ENCODE data around the gene RHCE. TPM values are rescaled to one million over a fixed set of nuclear protein-coding genes. Genes with fewer than 3 reads are reported as not detected.

Gene RHCE
- total and polyA plus RNA-seq, 4 donors = 0.12 to 3.1 (median 0.28) TPM

DNA sequence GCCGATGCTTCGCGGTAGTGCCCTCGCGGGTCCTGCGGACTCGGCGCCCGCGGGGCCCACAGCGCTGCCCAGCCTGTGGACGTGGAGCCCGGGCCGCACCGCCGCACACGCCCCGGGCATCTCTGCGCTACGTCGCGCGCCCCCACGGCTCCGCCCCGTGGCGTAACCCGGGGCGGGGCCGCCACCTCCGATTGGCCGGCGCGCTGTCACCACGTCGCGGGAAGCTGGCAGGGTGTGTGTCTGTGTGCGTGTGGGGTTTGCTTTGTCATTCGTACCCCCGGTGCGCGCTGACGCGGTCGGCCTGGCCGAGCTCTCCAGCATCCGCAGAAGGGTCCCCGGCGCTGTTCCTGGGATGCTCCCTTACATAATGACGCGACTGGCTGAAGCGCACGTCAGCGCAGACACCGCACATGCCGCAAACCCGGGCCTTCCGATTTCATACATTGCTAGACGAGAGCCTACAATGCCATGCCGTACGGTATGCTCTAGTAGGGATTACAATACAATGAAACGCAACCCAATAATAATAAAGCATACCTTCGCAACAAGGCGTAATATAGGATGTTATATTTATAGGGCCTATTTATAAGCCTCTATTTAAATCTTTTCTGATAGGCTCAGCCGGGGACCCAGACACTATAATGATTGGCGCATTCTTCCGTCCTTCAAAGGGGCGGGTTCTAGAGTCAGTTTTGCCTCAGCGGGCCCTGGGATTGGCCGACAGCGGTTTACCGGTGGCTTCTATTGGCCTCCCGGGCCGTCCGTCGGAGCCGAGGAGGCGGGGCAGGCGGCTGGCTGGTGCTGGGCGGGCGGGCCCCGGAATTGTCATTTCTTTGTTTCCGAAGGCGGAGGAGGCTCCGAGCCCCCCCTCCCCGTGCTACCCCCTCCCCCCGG is 9.7 kb upstream of the RHCE start, which contains the start of gene MACO1:
MACO1 (plus strand) TSS at position 825 of the 894 bp plus-strand sequence. CDS start 202 bp downstream, outside the sequence.
- Histone ChIP-seq H3K36me3 (ENCODE audit: control insufficient read depth in 4 of 4, insufficient read depth in 4 of 4, low read length in 4 of 4) (no peaks in the 10 kb centered on the region), H3K4me1 (ENCODE audit: control insufficient read depth in 5 of 5, insufficient read depth in 5 of 5, low read length in 5 of 5) (peaks cover 0 to 28% (median 12%) of the 10 kb centered on the region in 5 donors), H3K27me3 (ENCODE audit: control insufficient read depth in 3 of 3, insufficient read depth in 3 of 3, low read length in 2 of 3) (no peaks in the 10 kb centered on the region), H3K4me3 (peak within 1 kb of the TSS; percentile 92), H3K9me3 (ENCODE audit: control insufficient read depth in 4 of 4, insufficient read depth in 3 of 4, low read length in 3 of 4) (no peaks in the 10 kb centered on the region), H3K27ac (ENCODE audit: low read depth in 1 of 2, low read length in 1 of 2) (peak within 1 kb of the TSS; percentile 96 to 98), H3K9ac (ENCODE audit: insufficient read depth in 1 of 2, low read length in 2 of 2) (peak within 1 kb of the TSS; percentile 71 to 74)
- peak; percentile 98 to 99 (median 98) for DNase-seq
- TF ChIP-seq, protein P1, sequence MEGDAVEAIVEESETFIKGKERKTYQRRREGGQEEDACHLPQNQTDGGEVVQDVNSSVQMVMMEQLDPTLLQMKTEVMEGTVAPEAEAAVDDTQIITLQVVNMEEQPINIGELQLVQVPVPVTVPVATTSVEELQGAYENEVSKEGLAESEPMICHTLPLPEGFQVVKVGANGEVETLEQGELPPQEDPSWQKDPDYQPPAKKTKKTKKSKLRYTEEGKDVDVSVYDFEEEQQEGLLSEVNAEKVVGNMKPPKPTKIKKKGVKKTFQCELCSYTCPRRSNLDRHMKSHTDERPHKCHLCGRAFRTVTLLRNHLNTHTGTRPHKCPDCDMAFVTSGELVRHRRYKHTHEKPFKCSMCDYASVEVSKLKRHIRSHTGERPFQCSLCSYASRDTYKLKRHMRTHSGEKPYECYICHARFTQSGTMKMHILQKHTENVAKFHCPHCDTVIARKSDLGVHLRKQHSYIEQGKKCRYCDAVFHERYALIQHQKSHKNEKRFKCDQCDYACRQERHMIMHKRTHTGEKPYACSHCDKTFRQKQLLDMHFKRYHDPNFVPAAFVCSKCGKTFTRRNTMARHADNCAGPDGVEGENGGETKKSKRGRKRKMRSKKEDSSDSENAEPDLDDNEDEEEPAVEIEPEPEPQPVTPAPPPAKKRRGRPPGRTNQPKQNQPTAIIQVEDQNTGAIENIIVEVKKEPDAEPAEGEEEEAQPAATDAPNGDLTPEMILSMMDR (IDR thresholded peaks at IDR 0.05; ENCODE audit: control extremely low read depth, extremely low read depth) = no peak
- ATAC-seq (ENCODE audit: insufficient read depth, low FRiP score) = peak; percentile 96
- 0% methylated on average over 74 to 87 of the region's 87 CpGs for WGBS, 2 donors

DNA sequence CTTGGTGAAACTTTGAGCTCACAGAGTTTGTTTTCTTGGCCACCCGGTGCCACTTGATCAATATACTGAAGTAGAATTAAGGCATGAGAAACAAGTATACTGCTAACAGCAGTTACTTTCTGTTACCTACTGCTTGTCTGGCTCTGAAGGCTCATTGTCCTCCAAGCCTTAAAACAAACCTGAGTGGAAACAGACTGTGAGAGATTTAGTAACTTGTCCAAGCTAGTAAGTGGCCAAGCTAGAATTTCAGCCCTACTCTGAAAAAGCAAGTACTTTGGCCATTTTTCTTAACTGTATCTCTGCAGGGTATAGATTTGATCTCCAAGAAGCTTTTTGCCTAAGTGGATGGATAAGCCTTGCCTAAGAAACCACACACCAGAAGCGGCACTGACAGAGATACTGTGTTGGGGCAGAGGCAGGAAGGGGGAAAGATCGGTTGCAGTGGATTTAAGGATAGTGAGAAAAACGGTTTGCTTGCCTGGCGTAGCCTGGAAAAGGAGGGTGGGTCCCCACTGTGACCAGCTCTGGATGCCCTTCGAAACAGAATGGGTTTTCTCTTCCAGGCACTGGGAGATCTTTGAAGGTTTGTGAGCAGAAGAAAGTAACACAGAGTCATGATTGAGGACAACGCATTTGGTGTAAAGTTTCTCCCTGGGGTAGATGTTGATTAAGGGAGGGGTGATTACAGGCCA is 8.0 kb upstream of the RHCE start:
- ATAC-seq (ENCODE audit: insufficient read depth, low FRiP score) = no peak
- TF ChIP-seq, protein P1 (IDR thresholded peaks at IDR 0.05; ENCODE audit: control extremely low read depth, extremely low read depth) = no peak
- H3K36me3 ChIP-seq (ENCODE audit: control insufficient read depth in 4 of 4, insufficient read depth in 4 of 4, low read length in 4 of 4) = no peaks in the 10 kb centered on the region
- H3K4me3 ChIP-seq = no peak overlapping the region
- H3K4me1 ChIP-seq (ENCODE audit: control insufficient read depth in 5 of 5, insufficient read depth in 5 of 5, low read length in 5 of 5) = peaks cover 0 to 22% (median 8%) of the 10 kb centered on the region in 5 donors
- H3K27me3 ChIP-seq (ENCODE audit: control insufficient read depth in 3 of 3, insufficient read depth in 3 of 3, low read length in 2 of 3) = no peaks in the 10 kb centered on the region
- H3K9me3 ChIP-seq (ENCODE audit: control insufficient read depth in 4 of 4, insufficient read depth in 3 of 4, low read length in 3 of 4) = no peaks in the 10 kb centered on the region
- no peak overlapping the region for H3K9ac ChIP-seq (ENCODE audit: insufficient read depth in 1 of 2, low read length in 2 of 2)
- DNase-seq = peak in 1 of 3 donors; percentile 24
- WGBS, 2 donors = 89 to 92% methylated on average over 7 of the region's 7 CpGs
- no peak overlapping the region for H3K27ac ChIP-seq (ENCODE audit: low read depth in 1 of 2, low read length in 1 of 2)

DNA sequence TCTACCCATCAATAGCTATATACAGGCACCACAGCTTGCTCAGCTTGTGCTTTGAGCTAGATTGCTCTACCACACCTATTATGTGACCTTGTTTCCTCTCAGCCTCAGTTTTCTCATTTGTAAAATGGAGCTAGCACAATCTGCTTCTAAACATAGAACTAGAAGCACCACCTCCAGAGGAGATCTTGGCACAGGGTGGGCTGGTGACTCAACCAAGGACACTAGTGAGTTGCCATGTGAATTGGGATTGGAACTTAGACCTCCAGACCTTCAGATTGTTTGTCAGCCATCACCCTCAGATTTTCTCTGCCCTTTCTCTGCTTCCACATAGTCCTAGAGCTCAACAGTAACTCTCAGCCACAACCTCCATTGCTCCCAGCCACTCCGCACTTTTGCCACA is 7.1 kb upstream of the RHCE start:
- Histone ChIP-seq H3K4me3 (no peak overlapping the region), H3K9me3 (ENCODE audit: control insufficient read depth in 4 of 4, insufficient read depth in 3 of 4, low read length in 3 of 4) (no peaks in the 10 kb centered on the region), H3K27me3 (ENCODE audit: control insufficient read depth in 3 of 3, insufficient read depth in 3 of 3, low read length in 2 of 3) (no peaks in the 10 kb centered on the region), H3K27ac (ENCODE audit: low read depth in 1 of 2, low read length in 1 of 2) (no peak overlapping the region), H3K4me1 (ENCODE audit: control insufficient read depth in 5 of 5, insufficient read depth in 5 of 5, low read length in 5 of 5) (peaks cover 0 to 14% (median 4%) of the 10 kb centered on the region in 5 donors), H3K9ac (ENCODE audit: insufficient read depth in 1 of 2, low read length in 2 of 2) (no peak overlapping the region), H3K36me3 (ENCODE audit: control insufficient read depth in 4 of 4, insufficient read depth in 4 of 4, low read length in 4 of 4) (no peaks in the 10 kb centered on the region)
- TF ChIP-seq, protein P1 (IDR thresholded peaks at IDR 0.05; ENCODE audit: control extremely low read depth, extremely low read depth) = no peak
- no peak for ATAC-seq (ENCODE audit: insufficient read depth, low FRiP score)
- 100% methylated on average over 1 of the region's 1 CpG for WGBS, 2 donors
- no peak for DNase-seq

Data from lung (tissue), 12 donors.